Measurements from ENCODE around the gene ELF1. TPM values are rescaled to one million over a fixed set of nuclear protein-coding genes. Genes with fewer than 3 reads are reported as not detected.
"Not testable (repeated sequence)": the region's sequence is repeated elsewhere in the genome, so short reads cannot be mapped to it uniquely, and the experiment has no call there.

ELF1 gene
- total and polyA plus RNA-seq, 2 donors (not counting 1 experiment from before 2014, with no cell fraction given): 38.5 to 41.0 TPM

- Histone ChIP-seq H3K4me2 (ENCODE audit: extremely low read depth, insufficient read depth, low read length) (no peak overlapping the region), H2AFZ (ENCODE audit: low read length) (no peak overlapping the region), H3K79me2 (ENCODE audit: control insufficient read depth, insufficient read depth, low read length) (peaks cover 2% of the 10 kb centered on the region), H3K9me3 (ENCODE audit: control insufficient read depth, insufficient read depth, low read depth, low read length) (no peaks in the 10 kb centered on the region), H3K9ac (ENCODE audit: insufficient read depth, low read length) (no peak overlapping the region), H4K20me1 (ENCODE audit: control insufficient read depth, extremely low read depth, insufficient read depth, low read length) (peaks cover 2% of the 10 kb centered on the region), H3K4me3 (replicated peaks in 1 of 4; ENCODE audit: control extremely low read depth in 1 of 4, insufficient read depth in 1 of 4, low read depth in 3 of 4, low read length in 4 of 4) (no peak overlapping the region), H3K4me1 (ENCODE audit: control insufficient read depth, extremely low read depth, insufficient read depth, low read length) (no peaks in the 10 kb centered on the region), H3K27ac (ENCODE audit: insufficient read depth, low read length) (no peak overlapping the region), H3K27me3 (ENCODE audit: control insufficient read depth, insufficient read depth, low read length) (no peaks in the 10 kb centered on the region), H3K36me3 (ENCODE audit: control insufficient read depth, insufficient read depth, low read length) (no peaks in the 10 kb centered on the region)
- DNase-seq (ENCODE audit: low read depth in 2 of 2): peak in 1 of 2 donors; percentile 16
- TF ChIP-seq EZH2 (IDR thresholded peaks at IDR 0.05; ENCODE audit: low read length, missing control alignments): no peak
- TF ChIP-seq CTCF (conservative IDR thresholded peaks at IDR 0.05 in 1 of 2, IDR thresholded peaks at IDR 0.05 in 1 of 2; ENCODE audit: low read depth in 1 of 2, low read length in 2 of 2): no peak
Observed at GRCh38 chr13:41040584-41041334, 21.6 kb upstream of the ELF1 start.

- Histone ChIP-seq H2AFZ (ENCODE audit: low read length) (no peak overlapping the region), H3K9me3 (ENCODE audit: control insufficient read depth, insufficient read depth, low read depth, low read length) (no peaks in the 10 kb centered on the region), H3K4me1 (ENCODE audit: control insufficient read depth, extremely low read depth, insufficient read depth, low read length) (no peaks in the 10 kb centered on the region), H3K27ac (ENCODE audit: insufficient read depth, low read length) (no peak overlapping the region), H3K9ac (ENCODE audit: insufficient read depth, low read length) (no peak overlapping the region), H3K36me3 (ENCODE audit: control insufficient read depth, insufficient read depth, low read length) (no peaks in the 10 kb centered on the region), H3K27me3 (ENCODE audit: control insufficient read depth, insufficient read depth, low read length) (no peaks in the 10 kb centered on the region), H4K20me1 (ENCODE audit: control insufficient read depth, extremely low read depth, insufficient read depth, low read length) (peaks cover 7% of the 10 kb centered on the region), H3K79me2 (ENCODE audit: control insufficient read depth, insufficient read depth, low read length) (peaks cover 6% of the 10 kb centered on the region), H3K4me2 (ENCODE audit: extremely low read depth, insufficient read depth, low read length) (no peak overlapping the region), H3K4me3 (replicated peaks in 1 of 4; ENCODE audit: control extremely low read depth in 1 of 4, insufficient read depth in 1 of 4, low read depth in 3 of 4, low read length in 4 of 4) (no peak overlapping the region)
- no peak for DNase-seq (ENCODE audit: low read depth in 2 of 2)
- TF ChIP-seq CTCF (conservative IDR thresholded peaks at IDR 0.05 in 1 of 2, IDR thresholded peaks at IDR 0.05 in 1 of 2; ENCODE audit: low read depth in 1 of 2, low read length in 2 of 2) (no peak), EZH2 (IDR thresholded peaks at IDR 0.05; ENCODE audit: low read length, missing control alignments) (no peak)
Observed at GRCh38 chr13:41039746-41040145, 20.6 kb upstream of the ELF1 start.

- H3K27ac ChIP-seq (ENCODE audit: insufficient read depth, low read length); H3K36me3 ChIP-seq (ENCODE audit: control insufficient read depth, insufficient read depth, low read length); H3K27me3 ChIP-seq (ENCODE audit: control insufficient read depth, insufficient read depth, low read length); DNase-seq (ENCODE audit: low read depth in 2 of 2); H3K4me2 ChIP-seq (ENCODE audit: extremely low read depth, insufficient read depth, low read length); H3K4me3 ChIP-seq (replicated peaks in 1 of 4; ENCODE audit: control extremely low read depth in 1 of 4, insufficient read depth in 1 of 4, low read depth in 3 of 4, low read length in 4 of 4); H3K9me3 ChIP-seq (ENCODE audit: control insufficient read depth, insufficient read depth, low read depth, low read length); H4K20me1 ChIP-seq (ENCODE audit: control insufficient read depth, extremely low read depth, insufficient read depth, low read length); H3K9ac ChIP-seq (ENCODE audit: insufficient read depth, low read length); H2AFZ ChIP-seq (ENCODE audit: low read length); H3K4me1 ChIP-seq (ENCODE audit: control insufficient read depth, extremely low read depth, insufficient read depth, low read length): not testable (repeated sequence)
- peaks cover 13% of the 10 kb centered on the region for H3K79me2 ChIP-seq (ENCODE audit: control insufficient read depth, insufficient read depth, low read length)
Observed at GRCh38 chr13:41036557-41036956, 17.4 kb upstream of the ELF1 start.

All from fibroblast of lung (primary cell).